ENCODE data around the gene PISD.

The PISD gene

GRCh38 chr22:31584804-31585160 lies 77.2 kb downstream of the PISD start:
- TF ChIP-seq GATA3 (IDR thresholded peaks at IDR 0.05; ENCODE audit: low read depth, low read length) (no peak), GATA2 (IDR thresholded peaks at IDR 0.05; ENCODE audit: low read depth, low read length) (no peak)

DNA sequence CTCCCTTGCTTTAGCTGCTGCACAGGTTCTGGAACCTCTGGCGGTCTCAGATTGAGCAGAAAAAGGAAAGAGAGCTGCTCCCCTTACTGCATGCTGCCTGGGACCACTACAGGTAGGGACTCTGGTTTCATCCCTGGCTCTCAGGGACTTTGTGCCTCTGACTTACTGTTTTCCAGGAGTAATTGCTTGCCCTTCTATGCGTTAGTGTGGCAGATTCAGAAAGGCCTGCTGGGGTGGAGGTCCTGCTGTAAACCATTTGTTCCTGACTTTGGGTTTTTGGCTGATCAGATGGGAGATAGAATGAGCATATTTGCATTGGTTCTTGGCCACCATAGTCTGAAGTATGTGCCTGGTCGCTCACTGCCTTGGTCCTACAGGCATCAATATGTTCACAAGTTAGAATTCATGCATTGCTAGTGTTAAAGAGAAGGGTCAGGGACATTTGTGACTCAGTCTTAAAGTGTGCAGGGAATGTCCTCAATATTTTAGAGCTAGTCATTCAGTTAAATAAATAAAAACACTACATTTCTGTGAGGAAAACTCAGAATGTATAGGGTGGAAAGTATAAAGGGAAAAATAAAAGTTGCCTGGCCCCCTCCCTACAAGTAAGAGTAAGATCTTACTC lies 78.0 kb downstream of the PISD start:
- TF ChIP-seq GATA3 (IDR thresholded peaks at IDR 0.05; ENCODE audit: low read depth, low read length) (no peak), GATA2 (IDR thresholded peaks at IDR 0.05; ENCODE audit: low read depth, low read length) (no peak)

DNA sequence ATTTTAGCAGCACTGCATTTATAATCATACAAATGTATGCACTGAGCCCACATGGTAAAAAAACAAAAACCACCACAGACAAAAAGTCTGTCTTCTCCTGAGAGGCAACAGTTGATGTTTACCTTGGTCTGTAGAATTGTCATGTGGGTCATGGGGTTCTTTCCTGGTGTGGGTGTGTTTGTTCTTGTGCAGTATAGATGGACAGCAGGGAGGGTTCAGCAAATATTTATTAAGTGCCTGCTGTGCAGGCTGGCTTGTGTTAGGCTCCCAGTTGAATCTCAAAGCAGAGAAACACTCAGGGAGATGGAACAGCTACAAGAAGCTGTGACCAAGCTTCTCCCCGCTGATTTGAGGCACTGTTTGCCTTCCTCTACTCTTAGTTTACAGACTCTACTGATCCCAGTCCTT lies 82.2 kb downstream of the PISD start:
- TF ChIP-seq GATA3 (IDR thresholded peaks at IDR 0.05; ENCODE audit: low read depth, low read length) (no peak), GATA2 (IDR thresholded peaks at IDR 0.05; ENCODE audit: low read depth, low read length) (no peak)

- TF ChIP-seq GATA3 (IDR thresholded peaks at IDR 0.05; ENCODE audit: low read depth, low read length): no peak
- no peak for TF ChIP-seq GATA2 (IDR thresholded peaks at IDR 0.05; ENCODE audit: low read depth, low read length)
These were observed 83.8 kb downstream of the PISD start for GRCh38 chr22:31578171-31578570.

DNA sequence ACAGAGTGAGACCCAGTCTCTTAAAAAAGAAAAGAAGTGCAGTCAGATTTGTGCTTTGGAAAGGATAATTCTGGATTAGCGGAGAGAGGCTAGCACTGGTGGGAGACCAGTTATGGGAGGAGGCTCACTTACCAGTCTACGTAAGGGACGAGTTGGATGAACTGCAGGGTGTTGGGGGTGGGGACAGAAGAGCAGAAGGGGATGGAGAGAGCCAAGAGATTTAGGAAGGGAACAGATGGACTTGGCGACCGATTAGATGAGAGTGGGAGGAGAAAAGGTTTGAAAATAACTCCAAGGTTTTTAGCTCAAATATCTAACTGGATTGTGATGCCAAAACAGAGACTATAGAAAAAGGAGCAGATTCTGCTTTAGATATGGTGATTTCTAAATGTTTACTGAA lies 84.3 kb downstream of the PISD start:
- TF ChIP-seq GATA3 (IDR thresholded peaks at IDR 0.05; ENCODE audit: low read depth, low read length): no peak
- no peak for TF ChIP-seq GATA2 (IDR thresholded peaks at IDR 0.05; ENCODE audit: low read depth, low read length)

GRCh38 chr22:31575190-31575589 lies 86.8 kb downstream of the PISD start:
- TF ChIP-seq GATA2 (IDR thresholded peaks at IDR 0.05; ENCODE audit: low read depth, low read length) (no peak), GATA3 (IDR thresholded peaks at IDR 0.05; ENCODE audit: low read depth, low read length) (no peak)

- TF ChIP-seq GATA3 (IDR thresholded peaks at IDR 0.05; ENCODE audit: low read depth, low read length) (no peak), GATA2 (IDR thresholded peaks at IDR 0.05; ENCODE audit: low read depth, low read length) (no peak)
These were observed 87.9 kb downstream of the PISD start for GRCh38 chr22:31574055-31574670.

- TF ChIP-seq GATA2 (IDR thresholded peaks at IDR 0.05; ENCODE audit: low read depth, low read length) (no peak), GATA3 (IDR thresholded peaks at IDR 0.05; ENCODE audit: low read depth, low read length) (no peak)
These were observed 89.1 kb downstream of the PISD start for GRCh38 chr22:31572939-31573338.

DNA sequence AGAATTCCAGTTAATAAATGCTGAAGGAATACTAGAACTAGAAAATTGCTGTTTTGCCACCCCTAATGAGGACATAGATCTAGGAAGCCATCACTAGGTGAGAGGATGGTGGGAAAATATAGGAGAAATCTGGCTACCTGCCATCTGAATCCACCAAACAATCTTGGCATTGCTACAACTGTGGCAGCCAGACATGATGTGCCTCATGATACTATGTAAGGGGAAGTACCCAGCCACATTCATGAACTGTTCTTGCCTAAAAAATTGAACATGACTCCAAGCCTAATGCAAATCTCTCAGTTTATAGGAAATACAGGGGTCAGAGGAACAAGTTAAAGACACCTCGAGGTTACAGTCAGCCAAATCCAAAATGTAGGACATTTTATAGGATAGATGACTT lies 92.9 kb downstream of the PISD start:
- TF ChIP-seq GATA3 (IDR thresholded peaks at IDR 0.05; ENCODE audit: low read depth, low read length) (no peak), GATA2 (IDR thresholded peaks at IDR 0.05; ENCODE audit: low read depth, low read length) (no peak)

Measured in SH-SY5Y (cell line).